T-helper 1 cell treated with Interleukin-12 subunit alpha and Interleukin-12 subunit beta and Interleukin-4 antibody, amounts not matched to agents 30 ng/mL and 1 ng/mL, for 36 hours (primary cell): ENCODE results near the gene STAT5A. TPM values are rescaled to one million over a fixed set of nuclear protein-coding genes. Genes with fewer than 3 reads are reported as not detected.
"Not testable (repeated sequence)": the region's sequence is repeated elsewhere in the genome, so short reads cannot be mapped to it uniquely, and the experiment has no call there.

ENCODE experiments used
- intact Hi-C: fragments of 100-400 bp; cut with micrococcal nuclease; formaldehyde crosslinking; loops from one replicate; pipeline ENCODE4 v1.15.1; 2024
- total RNA-seq: library from RNA; stranded (reverse); gene quantifications from 2 replicates; pipeline ENCODE4 v1.2.3, GENCODE V29; 2022

STAT5A gene
- total RNA-seq, 1 donor from 2014 or later: 170 TPM

GRCh38 chr17:42283241-42284023 is 4.9 kb upstream of the STAT5A start:
- intact Hi-C loops: no loop called here

GRCh38 chr17:42284024-42284369 is 4.3 kb upstream of the STAT5A start:
- intact Hi-C loops: no loop called here

GRCh38 chr17:42284566-42284965 is 3.7 kb upstream of the STAT5A start:
- intact Hi-C loops: no loop called here

GRCh38 chr17:42285346-42286050 is 2.8 kb upstream of the STAT5A start:
- intact Hi-C loops: loop anchor here (5.0 kb wide), 1 partner anchor 268 kb away; the partner anchor contains the start of gene DNAJC7

GRCh38 chr17:42286411-42287221 is 1.7 kb upstream of the STAT5A start:
- intact Hi-C loops: loop anchor here (1.0 to 5.0 kb wide), 3 partner anchors 11 to 269 kb away; partner anchors contain the start of gene DNAJC7

- intact Hi-C loops: loop anchor here (1.0 to 5.0 kb wide), 3 partner anchors 12 to 270 kb away; partner anchors contain the start of gene DNAJC7
Observed at GRCh38 chr17:42287305-42287976, 857 bp upstream of the STAT5A start.

- intact Hi-C loops: loop anchor here (1.0 to 5.0 kb wide), 6 partner anchors 24 to 272 kb away; partner anchors contain the start of genes DNAJC7 and KCNH4
Observed at GRCh38 chr17:42288803-42289610, 709 bp downstream of the STAT5A start.

GRCh38 chr17:42289611-42290181 is 1.4 kb downstream of the STAT5A start:
- intact Hi-C loops: loop anchor here (2.0 to 5.0 kb wide), 3 partner anchors 23 to 272 kb away; partner anchors contain the start of gene DNAJC7

- intact Hi-C loops: no loop called here
Observed at GRCh38 chr17:42290577-42290976, 2.3 kb downstream of the STAT5A start.

GRCh38 chr17:42291129-42291528 is 2.8 kb downstream of the STAT5A start:
- intact Hi-C loops: no loop called here

GRCh38 chr17:42294469-42295398 is 6.4 kb downstream of the STAT5A start:
- intact Hi-C loops: no loop called here

GRCh38 chr17:42296012-42296411 is 7.7 kb downstream of the STAT5A start:
- intact Hi-C loops: no loop called here

- intact Hi-C loops: not testable (repeated sequence)
Observed at GRCh38 chr17:42297775-42298174, 9.5 kb downstream of the STAT5A start.

- intact Hi-C loops: not testable (repeated sequence)
Observed at GRCh38 chr17:42299361-42299760, 11.1 kb downstream of the STAT5A start.

GRCh38 chr17:42299913-42300312 is 11.6 kb downstream of the STAT5A start:
- intact Hi-C loops: not testable (repeated sequence)

- intact Hi-C loops: no loop called here
Observed at GRCh38 chr17:42301022-42301421, 12.7 kb downstream of the STAT5A start.

GRCh38 chr17:42303694-42304093 is 15.4 kb downstream of the STAT5A start:
- intact Hi-C loops: no loop called here

GRCh38 chr17:42304187-42305030 is 16.1 kb downstream of the STAT5A start:
- intact Hi-C loops: no loop called here
